IPS-NIHi11 (cell line): Measurements from ENCODE around the gene CHCHD4.

Experiments used
- DNase-seq: peaks from one replicate; pipeline ENCODE4 v3.0.0; 2012; ENCODE audit warnings: mixed read lengths, low spot score

Gene CHCHD4

DNA sequence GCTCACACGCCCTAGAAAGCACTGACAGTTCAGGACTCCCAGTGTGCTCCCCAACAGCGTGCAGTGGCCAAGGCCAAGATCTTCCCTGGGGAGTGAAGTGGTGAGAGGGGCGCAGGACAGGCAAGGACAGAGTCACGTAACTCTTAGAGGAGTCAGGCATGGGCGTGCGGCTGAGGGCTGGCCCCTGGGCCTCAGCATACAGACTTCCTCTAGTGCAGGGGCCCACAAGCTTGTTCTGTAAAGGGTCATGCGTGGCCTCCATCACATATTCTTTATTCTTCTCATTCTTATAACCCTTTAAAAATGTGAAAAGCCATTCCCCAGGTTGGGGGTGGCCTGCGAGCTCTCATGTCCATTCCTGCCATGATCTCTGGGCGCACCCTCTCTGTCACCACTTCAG, 25.4 kb upstream of the CHCHD4 start:
- DNase-seq: no peak

DNA sequence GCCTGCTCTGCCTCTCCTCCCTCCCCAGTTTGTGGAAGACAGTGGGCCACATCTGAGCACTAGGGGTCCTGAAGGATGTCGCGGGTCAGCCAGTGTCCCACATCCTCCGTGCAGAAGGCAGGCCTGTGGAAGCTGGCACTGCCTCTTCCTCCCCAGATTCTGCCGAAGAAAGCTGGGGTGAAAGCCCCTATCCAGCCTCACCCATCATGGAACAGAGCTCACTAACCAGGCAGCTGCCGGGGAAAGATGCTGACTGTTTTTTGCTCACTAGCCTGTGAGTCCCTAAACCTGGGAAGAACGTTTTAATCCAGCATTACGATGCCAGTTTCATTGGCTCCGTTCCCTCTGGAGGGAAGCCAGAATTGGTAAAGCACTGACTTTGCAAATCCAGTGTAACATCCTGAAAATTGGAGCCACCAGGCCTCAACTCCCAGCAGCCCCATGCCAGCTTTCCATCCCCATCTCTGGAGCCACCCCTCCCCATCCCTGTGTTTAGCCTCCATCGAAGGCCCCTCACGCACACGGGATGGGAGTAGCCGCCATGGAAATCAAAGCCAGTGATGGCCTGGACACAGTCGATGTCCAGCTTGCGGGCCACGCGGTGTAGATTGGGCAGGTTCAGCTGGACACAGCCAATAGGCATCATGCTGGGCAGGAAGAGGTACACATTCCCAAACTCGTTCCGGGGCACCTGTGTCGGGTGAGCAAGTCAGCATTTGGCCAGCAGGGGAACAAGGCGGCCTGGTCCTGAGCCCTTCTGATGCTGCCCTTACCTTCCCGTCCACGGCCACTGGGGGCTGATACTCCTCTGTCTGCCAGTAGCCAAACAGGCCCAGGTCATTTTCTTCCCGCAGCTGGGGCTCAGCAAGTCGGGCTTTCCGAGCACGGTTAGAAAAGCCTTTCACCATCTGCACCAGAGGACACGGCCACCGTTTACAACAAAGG, 23.6 kb upstream of the CHCHD4 start:
- DNase-seq: peak; percentile 81

DNA sequence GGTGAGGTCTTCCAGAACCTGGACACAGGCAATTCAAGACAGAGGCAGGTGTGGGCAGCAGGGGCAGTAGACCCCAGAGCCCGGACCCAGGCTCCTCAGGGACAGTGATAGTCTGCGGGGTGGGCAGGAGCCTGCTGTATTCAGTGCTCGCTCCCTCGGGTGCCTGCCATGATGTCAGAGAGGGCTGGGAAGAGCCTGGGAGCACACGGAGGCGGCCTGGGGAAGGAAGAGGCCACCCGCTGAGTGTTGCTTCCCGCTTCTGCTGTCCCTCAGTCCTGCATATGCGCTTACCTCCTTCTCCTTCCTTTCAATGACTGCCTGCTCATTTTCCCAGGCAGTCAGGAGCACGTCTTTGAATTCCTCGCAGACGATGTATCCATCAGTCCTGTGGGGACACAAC, 22.9 kb upstream of the CHCHD4 start:
- DNase-seq: no peak

DNA sequence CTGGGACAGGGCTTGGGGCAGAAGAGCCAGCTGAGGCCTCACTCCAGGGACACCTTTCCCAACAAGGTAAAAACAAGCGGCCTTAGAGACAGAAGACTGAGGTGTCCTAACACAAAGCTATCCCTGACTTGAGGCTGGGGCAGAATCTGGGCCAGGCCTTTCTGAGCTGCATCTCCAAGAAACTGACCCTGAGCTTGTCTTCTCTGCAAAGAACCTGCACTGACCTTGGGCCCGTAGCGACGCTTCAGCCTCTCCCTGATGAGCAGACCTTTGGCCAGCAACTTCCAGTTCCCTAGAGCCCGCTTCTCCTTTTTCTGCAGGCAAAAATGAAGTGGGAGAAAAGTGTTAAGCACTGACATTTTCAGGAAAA, 22.4 kb upstream of the CHCHD4 start:
- no peak for DNase-seq

DNA sequence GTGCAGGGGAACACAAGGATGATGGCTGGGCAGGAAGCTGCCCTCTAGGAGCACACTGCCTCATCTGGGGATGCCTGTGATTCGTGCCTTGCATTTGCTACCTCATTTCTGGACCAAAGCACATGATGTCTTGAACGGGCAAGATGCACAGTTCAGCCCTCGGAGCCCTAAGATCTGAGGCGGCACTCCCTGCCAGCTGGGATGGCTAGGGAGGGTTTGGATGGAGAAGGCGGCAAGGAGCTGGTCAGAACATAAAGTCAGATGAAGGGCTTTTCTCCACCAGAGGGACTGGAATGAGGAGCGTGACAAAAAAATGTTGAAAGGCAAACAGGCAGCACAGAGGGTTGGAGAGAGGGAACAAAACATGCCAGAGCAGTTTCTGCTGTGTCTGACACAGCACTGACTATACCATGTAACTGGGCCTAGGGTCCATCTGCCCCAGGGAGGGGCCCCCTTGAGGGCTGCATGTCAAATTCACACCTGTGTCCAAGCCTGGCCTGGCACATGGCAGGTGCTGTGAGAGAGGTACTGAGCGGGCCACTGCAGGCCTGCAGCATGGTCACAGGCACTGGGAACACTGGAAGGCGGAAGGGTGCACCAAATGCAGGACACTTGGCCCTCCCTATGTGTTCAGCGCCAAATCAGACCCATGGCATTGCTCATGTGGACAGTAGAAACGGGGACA, 21.9 kb upstream of the CHCHD4 start:
- DNase-seq: no peak

DNA sequence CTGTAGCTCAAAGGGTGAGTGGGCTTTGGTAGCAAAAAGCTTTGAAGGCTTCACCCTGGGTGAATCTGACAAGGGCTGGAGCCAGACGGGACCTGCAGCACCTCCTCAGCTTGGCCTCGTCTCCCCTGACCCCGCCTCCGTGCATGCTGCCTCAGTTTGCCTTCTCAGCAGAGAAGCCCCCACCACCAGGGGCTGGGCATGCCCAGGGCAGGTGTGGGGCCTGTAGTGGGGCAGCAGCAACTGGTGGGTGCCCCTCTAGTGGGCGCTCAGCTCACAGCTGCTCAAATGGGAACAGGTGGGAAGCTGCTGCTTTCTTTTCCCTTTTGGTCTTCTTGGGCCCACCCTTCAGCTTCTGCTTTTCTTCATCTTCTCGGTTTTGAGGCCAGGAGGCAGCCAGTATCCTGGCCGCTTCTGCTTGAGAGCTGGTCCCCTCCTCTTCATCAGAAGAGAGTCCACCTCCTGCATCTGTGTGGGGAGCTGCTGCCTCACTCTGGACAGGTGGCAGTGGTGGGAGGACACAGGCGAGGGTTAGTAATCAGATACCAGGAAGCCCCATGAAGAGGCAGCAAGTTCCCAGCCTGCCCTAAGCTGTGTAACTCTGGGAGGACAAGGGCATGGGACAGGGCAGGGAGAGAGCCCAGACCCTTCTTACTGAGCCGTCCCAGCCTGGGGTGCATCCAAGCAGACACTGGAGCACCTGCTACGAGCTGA, 21.2 kb upstream of the CHCHD4 start:
- no peak for DNase-seq

DNA sequence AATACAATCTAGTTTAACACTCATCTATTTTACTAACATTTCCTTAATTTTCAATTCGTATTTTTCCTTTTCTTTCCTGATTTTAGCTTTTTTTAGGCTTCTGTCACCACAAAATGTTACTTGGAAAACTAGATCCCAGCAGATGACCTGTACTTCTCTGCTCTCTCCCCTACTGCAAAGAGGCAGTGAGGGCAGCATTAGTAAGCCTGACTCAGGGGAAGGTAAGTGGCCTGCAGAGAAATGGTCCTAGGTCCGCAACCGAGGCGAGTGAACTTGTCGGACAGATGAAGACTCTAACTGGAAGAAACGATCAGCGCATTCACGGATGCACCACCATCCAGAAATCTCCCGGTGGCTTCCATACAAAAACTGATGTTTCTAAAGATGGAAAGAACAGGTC, 20.6 kb upstream of the CHCHD4 start:
- DNase-seq: no peak

DNA sequence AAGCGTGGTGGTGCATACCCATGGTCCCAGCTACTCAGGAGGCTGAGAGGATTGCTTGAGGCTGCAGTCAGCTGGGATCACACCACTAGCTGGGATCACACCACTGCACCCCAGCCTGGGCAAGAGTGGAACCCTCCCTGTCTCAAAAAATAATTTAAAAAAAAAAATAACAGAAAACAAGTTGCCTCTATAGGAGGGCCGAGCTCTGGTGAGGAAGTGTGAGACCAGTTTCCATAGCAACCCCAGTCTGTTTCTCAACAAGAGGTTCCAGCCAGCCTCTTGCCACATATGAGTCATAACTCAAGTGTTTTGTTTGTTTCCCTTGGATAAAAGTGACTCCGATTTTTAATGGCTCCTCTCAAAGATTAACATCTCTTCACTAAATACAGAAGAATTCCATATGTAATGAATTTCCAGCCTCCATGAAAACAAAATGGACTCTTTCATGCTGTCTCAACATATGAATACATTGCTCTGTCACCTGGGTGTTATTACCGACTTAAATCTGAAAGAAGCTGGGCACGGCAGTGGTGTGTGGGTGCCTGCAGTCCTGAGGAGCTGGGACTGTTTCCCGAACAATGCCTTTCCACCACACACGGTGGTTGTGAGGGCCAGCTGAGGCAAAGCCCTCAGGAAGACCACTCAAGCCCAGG, 19.9 kb upstream of the CHCHD4 start:
- peak; percentile 74 for DNase-seq

DNA sequence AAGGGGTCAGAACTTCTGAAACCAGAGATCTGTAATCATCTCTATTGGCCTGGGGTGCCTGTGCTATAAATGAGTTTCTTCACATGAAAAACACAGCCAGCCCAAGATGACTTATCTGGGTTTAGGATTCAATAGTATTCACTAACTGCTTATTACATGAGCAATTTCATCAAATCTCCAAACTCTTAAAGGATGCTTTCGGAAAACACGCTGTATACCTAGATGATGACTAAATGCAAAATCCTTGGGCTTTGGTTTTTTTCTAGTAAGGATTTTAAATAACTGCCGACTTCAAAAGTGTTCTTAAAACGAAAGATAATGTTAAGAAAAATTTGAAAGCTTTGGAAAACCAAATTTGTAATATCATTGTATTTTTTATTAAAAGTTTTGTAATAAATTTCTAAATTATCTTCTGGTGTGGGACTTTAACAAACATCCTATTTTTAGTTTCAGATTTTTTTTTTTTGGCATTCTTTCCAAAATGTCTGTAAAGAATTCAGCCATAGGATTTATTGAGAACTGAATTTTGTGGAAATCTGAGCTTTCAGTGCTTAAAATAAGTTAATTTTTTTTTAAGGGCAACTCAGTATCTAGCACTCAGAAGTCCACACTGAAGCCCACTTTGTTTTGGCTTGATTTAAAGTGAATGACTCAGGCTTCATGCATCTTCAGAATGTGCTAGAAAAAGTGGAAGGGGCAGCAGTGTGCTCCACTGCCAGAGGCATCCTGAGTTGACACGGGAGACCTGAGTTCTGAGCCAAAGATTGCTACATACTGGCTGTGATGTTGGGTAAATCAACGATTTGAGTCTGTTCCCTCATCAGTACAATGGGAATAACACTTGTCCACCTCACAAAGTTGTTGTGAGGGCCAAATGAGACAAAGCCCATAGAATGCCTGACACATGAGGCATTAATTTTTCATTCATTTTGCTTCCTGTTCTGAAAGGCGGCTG, 18.9 kb upstream of the CHCHD4 start:
- no peak for DNase-seq

DNA sequence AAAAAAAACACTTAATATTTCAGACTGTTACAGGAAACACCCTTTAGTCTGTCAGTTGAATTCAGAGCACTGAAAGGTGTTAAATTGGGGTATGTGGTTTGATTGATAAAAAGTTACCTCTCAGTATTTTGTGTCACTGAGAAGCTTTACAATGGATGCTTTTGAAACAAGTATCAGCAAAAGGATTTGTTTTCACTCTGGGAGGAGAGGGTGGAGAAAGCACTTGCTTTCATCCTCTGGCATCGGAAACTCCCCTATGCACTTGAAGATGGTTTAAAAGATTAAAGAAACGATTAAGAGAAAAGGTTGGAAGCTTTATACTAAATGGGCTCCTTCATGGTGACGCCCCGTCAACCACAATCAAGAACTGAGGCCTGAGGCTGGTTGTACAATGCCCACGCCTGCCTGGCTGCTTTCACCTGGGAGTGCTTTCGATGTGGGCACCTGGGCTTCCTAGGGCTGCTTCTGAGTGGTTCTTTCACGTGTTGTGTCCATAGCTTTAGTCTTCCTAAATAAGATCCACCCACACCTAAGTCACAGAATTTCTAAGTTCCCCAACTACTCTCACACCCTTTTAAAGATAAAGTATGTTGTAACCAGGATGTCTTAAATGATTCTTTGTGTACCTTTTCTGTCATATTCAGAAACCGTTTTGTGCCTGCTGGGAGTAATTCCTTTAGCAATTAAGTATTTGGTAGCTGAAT, 18.0 kb upstream of the CHCHD4 start:
- DNase-seq: no peak

DNA sequence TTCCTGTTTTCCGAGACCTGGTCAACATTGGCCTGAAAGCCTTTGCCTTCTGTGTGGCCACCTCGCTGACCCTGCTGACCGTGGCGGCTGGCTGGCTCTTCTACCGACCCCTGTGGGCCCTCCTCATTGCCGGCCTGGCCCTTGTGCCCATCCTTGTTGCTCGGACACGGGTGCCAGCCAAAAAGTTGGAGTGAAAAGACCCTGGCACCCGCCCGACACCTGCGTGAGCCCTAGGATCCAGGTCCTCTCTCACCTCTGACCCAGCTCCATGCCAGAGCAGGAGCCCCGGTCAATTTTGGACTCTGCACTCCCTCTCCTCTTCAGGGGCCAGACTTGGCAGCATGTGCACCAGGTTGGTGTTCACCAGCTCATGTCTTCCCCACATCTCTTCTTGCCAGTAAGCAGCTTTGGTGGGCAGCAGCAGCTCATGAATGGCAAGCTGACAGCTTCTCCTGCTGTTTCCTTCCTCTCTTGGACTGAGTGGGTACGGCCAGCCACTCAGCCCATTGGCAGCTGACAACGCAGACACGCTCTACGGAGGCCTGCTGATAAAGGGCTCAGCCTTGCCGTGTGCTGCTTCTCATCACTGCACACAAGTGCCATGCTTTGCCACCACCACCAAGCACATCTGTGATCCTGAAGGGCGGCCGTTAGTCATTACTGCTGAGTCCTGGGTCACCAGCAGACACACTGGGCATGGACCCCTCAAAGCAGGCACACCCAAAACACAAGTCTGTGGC, 17.1 kb upstream of the CHCHD4 start:
- DNase-seq: no peak

DNA sequence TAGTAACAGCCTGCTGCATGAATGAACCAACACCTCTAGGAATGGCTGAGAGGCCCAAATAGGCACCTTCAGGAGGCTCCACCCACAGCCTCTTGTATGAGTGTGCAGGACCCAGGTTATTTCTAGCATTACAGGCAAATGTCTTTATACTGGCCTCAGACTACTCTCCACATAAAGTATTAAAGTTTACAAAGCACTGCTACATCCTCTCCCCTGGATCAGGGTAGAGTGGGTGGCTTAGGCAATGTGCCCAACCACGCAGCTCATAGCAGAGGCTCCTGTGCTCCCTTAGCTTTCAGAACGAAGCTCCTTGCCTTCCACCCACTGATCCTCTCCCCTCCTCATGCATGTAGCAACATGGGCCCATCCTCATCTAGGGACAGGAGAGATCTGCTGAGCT, 16.5 kb upstream of the CHCHD4 start:
- DNase-seq: no peak

DNA sequence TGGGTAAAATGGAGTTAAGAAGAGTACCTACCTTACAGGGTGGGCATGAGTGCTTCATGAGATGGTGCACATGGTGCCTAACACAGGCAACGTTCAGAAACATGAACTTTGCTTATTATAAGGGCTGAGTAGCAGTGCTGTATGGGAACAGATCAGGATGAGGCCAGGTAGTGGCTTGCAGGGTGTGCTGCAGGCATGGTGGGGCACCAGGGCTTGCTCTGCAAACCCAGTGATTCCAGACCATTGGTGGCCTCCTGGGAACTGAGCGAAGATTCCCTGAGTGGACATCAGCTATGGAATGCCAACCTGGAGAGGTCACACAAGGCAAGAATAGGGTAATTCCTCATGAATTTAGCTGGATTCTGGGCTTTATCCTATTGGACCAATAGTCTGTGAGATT, 16.0 kb upstream of the CHCHD4 start:
- no peak for DNase-seq

DNA sequence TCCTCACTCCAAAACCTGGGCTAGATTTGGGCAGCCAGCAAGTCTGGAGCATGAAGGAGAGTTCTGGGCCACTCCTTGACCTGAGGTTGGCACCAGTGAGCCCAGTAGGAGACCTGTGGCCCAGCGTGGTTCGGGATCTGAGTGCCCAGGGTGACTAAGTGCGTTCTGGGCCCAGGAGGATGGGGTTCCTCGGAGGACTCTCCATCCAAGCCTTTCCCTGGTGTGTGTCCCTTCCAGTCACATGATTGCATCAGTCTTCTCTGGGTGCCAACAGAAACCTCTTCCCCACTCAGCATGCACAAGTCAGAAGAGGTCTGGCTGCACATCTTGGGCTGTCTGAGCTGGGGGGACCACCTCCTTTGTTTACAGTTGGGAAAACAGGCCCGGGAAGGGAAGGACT, 15.1 kb upstream of the CHCHD4 start:
- no peak for DNase-seq

DNA sequence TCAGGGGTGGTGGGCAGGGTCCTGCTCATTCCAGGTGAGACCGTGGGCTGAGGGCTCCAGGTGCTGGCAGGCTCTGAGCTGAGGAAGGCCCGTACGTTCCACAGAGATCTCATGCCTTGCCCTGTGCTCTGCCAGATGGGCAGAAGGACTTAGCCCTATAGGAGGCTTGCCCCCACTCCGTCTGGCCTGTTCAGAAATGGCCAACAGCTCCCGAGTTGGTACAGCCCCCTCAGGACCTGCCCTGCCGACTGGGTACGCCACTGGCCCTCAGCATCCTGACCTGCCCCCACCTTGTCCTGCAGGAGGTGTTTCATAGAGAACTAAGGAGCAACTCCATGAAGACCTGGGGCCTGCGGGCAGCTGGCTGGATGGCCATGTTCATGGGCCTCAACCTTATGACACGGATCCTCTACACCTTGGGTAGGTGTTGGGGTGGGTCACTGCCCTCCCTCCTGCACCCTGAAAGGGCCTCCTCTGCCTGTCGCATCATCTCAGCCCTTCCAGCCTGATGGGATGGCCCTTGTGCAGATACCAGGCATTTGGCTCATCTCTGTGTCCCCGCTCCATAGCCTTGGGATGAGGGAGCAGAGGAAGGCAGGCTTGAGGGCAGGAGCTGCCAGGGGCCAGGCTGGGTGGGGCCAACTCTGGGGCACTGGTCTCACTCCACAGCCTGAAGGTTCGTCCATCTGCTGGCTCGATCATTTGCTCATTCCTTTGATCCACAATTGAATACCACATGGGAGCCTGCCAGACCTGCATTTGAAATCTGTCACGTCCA, 14.4 kb upstream of the CHCHD4 start:
- DNase-seq: no peak

DNA sequence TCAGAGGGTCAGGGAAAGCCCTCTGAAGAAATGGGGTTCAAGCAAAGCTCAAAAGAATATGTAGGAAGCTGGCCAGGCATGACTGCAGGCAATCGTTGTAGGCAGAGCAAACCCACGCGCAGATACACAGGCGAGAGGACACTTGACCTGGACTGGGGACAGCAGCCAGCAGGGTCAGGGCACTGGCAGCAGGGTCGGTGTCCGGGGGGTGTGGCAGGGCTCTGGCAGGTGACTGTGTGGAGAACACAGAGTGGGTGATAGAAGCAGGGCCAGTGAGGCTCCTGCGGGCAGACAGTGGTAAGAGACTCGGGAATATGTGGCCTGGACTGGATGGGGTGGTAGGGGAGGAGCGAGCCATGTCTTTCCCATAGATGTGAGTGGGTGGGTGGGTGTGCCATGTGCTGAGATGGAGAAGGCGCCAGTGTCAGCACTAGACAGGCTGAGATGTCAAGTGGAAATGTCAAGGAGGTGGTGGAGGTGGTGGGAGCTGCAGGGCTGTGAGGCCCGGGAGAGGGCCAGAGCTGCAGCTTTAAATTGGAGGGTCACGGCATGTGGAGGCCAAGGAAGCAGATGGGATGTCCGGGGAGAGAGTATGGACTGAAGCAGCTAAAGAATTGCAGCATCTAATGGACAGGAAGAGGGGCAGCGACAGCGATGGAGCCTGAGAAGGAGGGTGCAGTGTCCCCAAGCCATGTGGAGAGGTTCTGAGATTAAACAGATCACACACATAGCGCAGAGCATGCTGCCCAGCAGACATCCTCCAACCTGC, 13.6 kb upstream of the CHCHD4 start:
- no peak for DNase-seq

DNA sequence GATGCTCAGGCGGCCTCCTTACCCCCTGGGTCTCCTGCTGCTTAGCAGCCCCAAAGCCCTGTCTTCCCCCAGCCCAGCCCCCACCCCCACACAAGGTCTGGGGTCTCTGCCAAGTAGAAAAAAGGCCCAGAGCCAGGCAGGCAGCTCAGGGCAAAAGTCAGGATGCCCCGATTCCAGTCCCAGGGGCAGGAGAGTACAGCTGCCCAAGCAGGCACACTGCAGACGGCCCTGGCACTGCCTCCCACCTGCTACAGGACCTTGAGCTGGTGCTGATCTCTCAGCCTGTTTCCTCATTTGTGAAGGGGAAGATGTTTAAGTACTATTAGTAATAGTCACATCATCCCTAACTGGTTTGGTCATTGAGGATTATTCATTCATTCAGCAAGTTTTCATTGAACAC, 12.8 kb upstream of the CHCHD4 start:
- DNase-seq: no peak

DNA sequence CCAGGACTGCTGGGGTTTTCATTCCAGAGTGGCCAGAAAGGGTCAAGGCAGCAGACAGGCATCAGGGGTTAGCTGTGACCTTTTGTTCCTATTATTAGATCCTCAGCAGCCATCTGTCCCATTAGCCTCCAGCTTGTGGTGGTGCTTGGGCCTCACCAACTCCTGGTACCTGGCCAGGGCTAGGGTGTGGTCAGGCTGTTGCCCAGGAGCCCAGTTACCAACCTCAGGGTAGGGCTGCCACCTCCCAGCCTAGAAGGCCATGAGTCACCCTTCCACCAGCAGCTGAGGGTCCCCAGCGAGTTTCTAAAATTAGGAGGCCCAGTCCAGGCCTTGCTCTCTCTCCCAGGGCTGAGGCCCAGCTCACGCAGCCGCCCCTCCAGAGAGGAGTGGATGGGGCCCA, 12.3 kb upstream of the CHCHD4 start:
- DNase-seq: no peak
